Femur (tissue), 1 donor: ENCODE measurements around the gene SPATA20.

Experiments
- DNase-seq: peaks from one replicate; pipeline ENCODE4 v3.0.0-alpha.2; 2017

Gene SPATA20

DNA sequence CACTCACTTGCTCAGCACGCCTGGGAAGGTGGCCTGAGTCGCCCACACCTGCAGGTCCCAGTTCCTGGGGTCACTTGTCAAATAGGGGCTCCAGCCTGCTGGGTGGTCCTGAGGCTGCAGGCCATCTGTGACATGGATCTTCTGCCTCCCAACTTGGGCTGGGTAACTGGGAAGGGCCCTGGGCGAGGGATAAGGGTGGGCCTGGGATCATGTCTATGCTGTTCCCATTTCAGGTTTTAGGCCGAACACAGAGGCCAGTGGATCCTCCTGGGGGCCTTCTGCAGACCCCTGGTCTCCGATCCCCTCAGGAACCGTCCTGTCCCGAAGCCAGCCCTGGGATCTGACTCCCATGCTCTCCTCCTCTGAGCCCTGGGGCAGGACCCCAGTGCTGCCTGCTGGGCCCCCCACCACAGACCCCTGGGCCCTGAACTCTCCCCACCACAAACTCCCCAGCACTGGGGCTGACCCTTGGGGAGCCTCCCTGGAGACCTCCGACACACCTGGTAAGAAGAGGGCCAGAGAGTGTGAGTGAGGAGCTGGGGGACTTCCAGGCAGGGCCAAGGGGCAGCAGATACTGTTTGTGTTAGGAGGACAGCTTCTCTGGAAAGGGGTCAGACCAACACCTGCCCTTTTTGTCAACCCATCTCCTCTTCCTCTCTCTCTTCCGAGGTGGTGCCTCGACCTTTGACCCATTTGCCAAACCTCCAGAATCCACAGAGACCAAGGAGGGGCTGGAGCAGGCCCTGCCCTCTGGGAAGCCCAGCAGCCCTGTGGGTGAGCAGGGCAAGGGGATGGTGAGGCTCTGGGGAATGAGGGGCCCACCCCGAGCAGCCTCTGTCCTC is 6.2 kb upstream of the SPATA20 start:
- no peak for DNase-seq

DNA sequence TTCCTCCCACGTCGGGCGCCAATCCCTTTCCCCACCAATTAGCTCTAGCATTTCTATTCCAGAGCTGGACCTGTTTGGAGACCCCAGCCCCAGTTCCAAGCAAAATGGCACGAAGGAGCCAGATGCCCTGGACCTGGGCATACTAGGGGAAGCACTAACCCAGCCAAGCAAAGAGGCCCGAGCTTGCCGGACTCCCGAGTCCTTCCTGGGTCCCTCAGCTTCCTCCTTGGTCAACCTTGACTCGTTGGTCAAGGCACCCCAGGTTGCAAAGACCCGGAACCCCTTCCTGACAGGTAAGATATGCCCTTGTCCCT is 5.6 kb upstream of the SPATA20 start:
- DNase-seq: no peak

DNA sequence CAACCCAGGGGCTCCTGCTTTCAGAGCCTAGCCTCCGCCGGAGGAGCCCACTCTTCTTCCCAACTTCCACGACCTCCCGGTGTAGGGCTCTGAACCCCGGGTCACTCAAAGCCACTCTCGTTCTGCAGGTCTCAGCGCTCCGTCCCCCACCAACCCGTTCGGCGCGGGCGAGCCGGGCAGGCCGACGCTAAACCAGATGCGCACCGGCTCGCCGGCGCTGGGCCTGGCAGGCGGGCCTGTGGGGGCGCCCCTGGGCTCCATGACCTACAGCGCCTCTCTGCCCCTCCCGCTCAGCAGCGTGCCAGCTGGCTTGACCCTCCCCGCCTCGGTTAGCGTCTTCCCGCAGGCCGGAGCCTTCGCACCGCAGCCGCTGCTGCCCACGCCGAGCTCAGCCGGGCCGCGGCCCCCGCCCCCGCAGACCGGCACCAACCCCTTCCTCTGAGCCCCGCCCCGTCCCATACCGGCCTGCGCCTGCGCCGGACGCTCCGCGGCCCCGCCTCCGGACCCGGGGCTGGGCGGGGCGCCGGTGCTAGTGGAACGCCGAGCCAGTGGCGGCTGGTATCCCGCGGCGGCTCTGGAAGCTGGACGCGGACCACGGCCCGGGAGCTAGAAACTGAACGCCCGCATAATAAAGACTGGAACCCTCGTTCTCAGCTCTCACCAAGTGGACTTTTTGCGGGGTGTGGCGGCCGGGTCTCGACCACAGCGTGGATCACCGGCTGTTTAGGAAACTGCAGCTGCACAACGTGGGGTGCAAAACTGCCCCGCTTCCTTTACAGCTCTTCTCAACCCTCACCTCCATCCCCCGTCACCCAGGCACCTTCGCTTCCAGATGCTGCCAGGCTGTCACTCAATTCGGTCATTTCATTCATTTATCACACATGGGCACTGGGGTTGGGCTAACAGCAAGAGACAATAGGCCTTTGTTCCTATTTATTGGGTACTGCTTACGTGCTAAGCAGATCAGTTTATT is 5.0 kb upstream of the SPATA20 start:
- peak; percentile 92 for DNase-seq

DNA sequence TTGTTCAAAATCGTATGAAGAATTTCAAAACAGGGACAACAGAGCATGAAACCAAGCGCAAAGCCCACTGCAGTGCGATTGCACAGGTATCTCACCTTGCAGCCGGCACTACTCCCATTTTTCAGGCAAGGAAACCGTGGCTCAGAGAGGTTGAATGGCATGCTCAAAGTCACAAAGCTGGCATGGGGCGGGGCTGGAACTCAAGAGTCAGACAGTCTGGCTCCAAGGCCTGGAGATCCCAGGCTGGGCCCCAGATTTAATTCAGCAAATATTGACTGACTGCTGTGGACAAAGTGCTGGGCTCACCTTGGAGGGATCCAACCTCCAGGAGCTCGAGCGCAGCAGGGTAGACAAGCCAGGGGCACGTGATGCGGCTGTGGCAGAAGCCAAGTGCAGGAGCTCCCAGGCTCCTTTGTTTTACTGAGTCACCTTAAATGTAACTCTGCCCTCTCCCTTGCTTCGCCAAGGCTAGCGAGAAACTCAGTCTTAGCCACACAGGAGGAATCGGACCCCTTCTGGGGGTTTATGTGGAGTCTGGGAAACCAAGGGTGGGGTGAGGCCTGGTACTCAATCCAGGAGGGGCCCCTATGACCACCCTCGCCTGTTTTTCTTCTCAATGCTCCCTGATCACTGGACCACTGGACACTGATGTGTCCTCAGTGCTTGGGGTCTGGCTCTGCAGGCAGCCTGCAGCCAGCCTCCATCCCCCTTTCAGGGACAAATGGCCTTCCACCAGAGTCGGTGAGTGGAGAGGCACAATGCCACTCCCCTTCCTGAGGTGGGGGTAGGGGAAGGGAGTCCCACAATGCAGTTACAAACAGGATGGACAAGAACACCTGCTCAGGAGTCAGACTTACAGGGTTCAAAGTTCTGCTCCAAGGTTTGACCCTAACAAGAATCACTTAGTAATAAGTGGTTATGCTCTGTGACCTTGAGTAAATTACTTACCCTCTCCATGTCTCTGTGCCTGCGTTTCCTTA is 3.9 kb upstream of the SPATA20 start:
- no peak for DNase-seq

DNA sequence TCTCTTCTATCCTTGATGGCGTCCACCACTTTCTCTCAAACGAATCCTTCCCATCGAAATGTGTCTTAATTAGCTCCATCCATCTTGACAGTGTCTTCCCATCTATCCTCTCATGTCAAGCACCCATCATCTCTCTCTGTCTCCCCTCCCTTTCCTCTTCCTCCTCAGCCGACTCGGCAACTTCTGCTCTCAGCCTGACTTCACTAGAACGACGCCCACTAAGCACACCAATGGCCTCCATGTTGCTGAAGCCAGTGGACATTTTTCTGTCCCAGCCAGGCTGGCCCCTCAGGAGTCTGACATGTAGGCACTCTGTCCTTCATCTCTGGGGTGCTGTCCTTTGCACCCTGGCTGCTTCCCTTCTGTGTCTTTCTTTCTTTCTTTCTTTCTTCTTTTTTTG is 2.5 kb upstream of the SPATA20 start:
- no peak for DNase-seq

DNA sequence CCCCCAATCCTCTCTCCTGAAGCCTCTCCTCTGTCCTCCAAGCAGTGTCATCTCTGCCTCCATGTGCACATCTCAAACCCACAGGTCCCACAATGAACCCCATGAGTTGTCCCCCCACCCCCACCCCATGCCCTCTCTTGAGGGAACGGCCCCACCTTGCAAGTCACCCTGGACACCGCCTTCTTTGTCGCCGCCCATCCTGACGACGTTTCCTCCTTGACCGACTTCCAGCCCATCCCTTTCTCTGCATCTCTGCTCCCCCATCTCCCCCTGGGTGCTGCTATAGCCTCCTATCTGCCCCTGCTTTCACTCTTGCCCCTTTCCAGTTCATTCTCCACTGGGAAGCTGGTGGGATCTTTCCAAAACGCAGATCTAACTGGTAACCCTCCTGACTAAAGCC is 1.7 kb upstream of the SPATA20 start:
- no peak for DNase-seq

DNA sequence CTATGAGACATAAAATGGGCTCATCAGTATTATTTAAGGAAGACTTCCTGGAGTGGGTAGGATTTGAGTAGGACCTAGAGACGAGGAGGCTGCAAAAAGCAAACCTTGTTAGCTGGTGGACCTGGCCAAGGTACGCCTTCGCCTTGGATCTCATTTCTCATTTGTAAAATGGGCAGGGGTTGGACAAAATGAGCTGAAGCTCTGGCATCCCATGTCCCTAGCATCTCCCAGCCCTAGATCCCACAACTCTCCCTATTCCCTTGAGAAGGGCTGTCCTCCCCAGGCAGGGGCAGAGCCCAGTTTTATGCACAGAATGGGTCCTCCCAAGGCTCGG is 306 bp upstream of the SPATA20 start:
- no peak for DNase-seq

DNA sequence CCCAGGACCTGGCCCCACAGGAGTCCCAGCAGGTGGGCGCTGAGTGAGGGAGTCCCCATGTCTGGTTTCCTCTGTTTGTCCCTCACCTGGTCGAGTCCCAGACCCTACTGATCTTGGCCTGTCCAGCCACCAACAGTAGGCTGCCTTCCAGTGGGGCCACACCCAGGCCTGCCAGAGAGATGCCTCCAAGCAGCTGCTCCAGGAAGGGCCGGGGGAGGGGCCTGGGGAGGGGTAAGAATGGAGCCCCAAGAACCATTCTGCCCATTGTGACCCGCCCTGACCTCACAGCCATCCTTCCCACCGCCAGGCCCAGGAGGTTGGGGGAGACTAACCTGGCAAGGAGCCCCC is 736 bp downstream of the SPATA20 start:
- peak; percentile 58 for DNase-seq

DNA sequence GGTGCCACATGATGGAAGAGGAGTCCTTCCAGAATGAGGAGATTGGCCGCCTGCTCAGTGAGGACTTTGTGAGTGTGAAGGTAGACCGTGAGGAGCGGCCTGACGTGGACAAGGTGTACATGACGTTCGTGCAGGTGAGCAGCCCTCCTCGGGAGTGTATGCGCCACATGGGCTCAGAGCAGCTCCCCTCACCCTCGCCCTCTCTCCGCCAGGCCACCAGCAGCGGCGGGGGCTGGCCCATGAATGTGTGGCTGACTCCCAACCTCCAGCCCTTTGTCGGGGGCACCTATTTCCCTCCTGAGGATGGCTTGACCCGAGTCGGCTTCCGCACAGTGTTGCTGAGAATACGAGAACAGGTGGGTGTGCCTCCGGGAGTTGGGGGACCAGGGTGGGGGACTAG is 1.9 kb downstream of the SPATA20 start:
- DNase-seq: no peak

DNA sequence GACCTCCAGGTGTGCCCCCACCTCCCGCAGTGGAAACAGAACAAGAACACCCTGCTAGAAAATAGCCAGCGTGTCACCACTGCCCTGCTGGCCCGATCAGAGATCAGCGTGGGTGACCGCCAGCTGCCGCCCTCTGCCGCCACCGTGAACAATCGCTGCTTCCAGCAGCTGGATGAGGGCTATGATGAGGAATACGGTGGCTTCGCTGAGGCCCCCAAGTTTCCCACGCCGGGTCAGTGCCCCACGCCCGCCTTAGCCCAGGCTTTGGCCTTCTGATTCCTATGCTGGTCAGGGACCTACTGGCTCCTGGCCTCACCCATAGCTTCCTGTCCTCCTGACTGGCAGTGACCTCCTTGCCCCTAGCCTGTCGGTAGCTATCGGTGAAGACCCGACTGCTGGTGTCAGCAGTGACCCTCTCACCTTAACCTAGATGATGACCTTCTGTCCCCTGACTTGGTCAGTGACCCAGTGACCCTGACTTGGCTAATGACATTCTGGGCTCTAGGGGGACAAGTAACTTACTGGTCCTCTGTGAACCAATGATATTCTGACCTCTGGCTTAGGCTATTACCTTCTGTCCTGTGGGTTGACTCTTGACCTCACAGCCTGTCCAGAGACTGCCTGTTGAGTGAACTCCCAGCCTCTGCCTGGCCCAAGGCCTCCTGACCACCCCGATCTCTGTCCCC is 2.4 kb downstream of the SPATA20 start:
- DNase-seq: peak; percentile 53

DNA sequence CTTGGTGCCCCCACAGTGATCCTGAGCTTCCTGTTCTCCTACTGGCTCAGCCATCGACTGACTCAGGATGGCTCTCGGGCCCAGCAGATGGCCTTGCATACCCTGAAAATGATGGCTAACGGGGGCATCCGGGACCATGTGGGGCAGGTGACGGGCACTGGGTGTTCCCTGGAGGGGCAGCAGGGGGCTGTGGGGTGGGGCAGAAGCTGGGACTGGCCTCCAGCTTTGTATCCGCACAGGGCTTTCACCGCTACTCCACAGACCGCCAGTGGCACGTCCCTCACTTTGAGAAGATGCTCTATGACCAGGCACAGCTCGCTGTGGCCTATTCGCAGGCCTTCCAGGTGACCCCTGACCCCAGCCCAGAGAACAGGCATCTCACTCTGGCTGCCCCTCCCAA is 3.0 kb downstream of the SPATA20 start:
- no peak for DNase-seq

DNA sequence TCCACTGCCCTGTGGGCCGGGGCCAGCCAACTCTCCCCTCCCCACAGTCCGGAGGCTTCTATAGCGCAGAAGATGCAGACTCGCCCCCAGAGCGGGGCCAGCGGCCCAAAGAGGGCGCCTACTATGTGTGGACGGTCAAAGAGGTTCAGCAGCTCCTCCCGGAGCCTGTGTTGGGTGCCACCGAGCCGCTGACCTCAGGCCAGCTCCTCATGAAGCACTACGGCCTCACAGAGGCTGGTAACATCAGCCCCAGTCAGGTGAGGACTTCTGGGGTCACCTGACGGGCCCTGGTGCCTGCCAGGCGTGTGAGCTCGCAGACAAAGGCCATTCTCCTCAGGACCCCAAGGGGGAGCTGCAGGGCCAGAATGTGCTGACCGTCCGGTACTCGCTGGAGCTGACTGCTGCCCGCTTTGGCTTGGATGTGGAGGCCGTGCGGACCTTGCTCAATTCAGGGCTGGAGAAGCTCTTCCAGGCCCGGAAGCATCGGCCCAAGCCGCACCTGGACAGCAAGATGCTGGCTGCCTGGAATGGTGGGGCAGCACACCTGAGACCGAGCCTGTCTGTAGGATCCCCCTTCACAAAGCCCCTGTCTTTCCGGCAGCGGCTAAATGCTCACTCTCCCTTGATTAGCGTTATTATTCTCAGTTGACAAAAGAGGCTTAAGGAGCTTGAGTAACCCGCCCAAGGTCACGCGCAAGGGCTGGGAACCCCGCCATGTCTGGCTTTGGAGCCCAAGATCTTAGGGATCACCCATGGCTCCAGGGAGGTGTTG is 3.9 kb downstream of the SPATA20 start:
- peak; percentile 90 for DNase-seq

DNA sequence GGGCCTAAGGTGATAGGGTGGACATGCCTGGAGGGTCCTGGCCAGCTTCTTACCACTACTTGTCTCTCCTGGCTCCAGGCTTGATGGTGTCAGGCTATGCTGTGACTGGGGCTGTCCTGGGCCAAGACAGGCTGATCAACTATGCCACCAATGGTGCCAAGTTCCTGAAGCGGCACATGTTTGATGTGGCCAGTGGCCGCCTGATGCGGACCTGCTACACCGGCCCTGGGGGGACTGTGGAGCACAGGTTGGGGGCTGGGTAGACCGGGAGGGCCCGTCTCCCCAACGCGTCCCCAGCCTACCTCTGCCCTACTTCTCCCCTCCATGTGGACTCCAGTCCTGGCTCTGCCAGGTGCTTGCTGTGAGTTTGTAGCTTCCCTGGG is 4.5 kb downstream of the SPATA20 start:
- DNase-seq: no peak

DNA sequence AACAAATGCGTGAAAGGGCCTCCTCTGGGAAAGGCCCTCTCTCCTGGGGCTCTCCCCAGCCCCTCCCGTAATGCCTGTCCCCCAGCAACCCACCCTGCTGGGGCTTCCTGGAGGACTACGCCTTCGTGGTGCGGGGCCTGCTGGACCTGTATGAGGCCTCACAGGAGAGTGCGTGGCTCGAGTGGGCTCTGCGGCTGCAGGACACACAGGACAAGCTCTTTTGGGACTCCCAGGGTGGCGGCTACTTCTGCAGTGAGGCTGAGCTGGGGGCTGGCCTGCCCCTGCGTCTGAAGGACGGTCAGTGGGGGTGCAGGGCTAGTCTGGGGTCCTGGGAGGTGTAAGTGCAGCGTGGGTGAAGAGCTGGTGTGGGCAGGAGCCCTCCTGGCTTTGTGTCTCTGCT is 4.9 kb downstream of the SPATA20 start:
- DNase-seq: no peak

DNA sequence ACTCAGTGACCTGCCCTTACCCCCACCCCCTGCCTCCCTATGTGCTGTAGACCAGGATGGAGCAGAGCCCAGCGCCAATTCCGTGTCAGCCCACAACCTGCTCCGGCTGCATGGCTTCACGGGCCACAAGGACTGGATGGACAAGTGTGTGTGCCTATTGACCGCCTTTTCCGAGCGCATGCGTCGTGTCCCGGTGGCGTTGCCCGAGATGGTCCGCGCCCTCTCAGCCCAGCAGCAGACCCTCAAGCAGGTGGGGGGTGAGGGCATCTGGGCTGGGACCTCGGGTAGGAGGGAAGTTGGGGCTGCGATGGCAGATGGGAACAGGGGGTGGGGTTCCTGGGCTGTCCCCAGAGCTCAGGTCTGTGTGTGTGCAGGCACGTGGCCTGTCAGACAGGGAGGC is 7.2 kb downstream of the SPATA20 start:
- DNase-seq: no peak

DNA sequence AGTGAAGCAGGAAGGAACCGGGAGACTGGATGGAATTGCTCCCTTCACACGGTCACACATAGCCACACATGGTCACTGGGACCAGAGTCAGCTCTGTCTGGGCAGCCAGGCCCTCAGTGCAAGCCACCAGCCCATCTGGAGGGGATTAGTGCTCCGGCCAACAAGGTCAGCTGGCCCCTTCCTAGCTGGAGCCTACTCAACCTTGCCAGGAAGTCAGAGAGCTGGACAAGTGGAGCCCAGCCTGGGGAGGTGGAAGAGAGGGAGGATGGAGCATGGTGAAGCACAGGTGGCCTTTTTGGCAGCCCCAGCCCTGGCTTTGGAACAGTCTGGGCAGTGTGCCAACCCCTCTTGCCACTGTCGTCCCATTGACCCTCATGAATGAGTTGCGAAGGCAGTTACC is 9.8 kb downstream of the SPATA20 start:
- peak; percentile 72 for DNase-seq

DNA sequence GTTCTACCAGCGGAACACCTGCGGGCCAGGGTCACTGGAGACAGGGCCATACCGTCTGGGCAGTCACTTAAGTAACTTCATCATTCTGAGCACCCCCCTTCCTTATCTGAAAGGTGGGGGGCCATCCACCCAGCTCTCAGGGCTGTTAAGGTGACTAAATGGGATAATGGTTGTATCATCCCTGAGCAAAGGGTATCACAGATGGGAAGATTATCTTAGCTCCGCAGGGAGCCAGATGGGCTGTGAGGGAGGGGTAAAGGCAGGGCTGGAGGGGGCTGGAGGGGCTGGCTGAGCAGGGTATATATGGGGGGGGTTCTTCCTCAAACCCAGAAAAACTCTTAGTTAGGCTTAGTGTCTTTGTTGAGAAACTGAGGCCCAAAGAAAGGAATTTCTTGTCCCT is 10.7 kb downstream of the SPATA20 start:
- DNase-seq: no peak

DNA sequence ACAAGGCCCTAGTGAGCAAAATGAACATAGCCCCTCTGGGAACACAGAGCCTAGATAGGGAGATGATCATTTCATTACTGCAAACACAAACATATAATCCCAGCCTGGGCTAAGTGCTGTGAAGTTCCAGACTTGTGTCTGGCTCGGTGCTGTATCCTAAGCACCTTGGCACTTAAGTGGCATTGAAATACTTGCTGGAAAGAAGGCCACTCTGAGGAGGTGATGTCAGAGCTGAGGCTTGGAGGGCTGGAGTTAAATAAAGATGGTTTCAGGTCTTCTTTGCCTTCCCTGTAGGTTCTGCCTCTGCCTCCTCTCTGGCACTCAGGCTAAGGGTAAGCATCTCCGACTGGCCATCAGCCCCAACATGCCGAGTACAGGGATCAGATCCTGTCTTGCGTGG is 11.1 kb downstream of the SPATA20 start:
- no peak for DNase-seq

DNA sequence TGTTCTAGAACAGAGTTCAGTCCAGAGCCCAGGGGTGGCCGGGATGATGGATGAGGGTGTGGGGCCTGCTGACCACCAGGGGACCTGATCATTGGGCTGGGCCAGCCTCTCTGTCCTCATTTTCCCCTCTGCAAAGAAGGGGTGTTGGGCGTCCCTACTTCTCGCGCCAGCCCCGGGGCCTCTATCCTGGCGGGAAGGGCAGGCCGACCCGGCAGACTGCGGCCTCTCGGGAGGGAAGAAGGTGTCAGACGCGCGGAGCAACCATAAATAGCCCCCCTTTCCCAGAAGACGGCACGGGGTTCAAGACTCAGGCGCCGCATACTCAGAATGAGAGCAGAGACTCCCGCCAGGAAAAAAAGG is 11.6 kb downstream of the SPATA20 start:
- DNase-seq: no peak

DNA sequence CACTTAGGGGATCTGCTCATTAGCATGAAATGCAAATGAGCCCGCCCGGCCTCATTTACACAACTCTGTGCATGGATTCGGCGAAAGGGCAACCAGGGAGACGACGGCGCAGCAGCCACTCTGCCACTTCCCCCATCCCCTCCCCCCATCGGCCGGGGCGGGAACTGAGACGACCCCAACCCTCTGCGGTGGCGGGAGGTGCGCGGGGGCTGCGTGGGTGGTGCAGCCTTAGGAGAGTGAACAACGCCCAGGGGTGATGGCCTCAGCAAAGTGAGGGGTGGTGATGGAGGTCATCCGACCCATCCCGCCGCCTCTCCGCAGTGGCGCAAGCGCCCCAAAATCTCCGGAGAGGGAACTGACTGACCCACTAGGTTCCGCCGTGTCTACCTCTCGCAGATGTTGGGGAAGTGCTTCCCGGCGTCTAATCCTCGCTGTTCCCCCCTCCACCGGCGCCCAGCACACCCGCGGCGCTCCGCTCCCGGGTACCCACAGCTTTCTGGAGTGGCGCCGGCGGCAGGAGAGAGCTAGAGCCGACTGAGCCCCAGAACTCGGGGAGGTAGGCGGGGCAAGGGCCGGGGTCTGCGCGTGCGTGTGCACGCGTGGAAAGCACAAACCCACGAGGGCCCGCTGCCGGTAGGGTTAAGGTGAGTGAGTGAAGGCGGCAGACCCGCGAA is 12.1 kb downstream of the SPATA20 start:
- DNase-seq: peak; percentile 39

DNA sequence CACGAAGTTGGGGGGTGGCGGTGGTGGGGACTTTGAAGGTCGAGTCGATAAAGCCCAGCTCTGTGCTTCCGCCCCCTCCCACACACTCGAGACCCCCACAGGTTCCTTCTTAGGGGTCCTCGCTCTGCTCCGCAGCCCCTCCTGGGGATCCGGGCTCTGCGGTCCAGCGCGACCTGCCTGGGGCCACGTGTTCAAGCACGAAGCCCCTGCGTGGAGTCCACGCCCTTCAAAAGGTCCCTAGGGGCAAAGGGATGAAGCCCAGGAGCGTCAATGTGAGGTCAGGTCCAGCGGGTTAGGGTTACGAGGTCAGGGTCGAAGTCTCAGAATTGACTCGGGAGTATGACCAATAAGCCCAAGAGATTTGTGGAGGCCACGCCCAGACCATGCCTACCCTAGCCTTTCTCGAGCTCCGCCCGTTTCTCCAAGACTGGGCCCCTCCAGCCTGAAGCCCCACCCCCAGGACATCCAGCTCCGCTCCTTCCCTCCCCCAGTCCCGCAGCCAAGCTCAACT is 12.8 kb downstream of the SPATA20 start:
- peak; percentile 81 for DNase-seq
